GM21825 (cell line): ENCODE measurements around the gene SCAANT1.

Source experiments
- ATAC-seq: cut with Tn5 transposase; IDR thresholded peaks from one replicate; pipeline ENCODE4 v1.9.1; 2021; ENCODE audit warnings: mild to moderate bottlenecking, moderate library complexity; ENCODE audit not compliant: unreplicated experiment

The SCAANT1 gene

GRCh38 chr3:63905731-63906620, 6.2 kb downstream of the SCAANT1 start:
- no peak for ATAC-seq

DNA sequence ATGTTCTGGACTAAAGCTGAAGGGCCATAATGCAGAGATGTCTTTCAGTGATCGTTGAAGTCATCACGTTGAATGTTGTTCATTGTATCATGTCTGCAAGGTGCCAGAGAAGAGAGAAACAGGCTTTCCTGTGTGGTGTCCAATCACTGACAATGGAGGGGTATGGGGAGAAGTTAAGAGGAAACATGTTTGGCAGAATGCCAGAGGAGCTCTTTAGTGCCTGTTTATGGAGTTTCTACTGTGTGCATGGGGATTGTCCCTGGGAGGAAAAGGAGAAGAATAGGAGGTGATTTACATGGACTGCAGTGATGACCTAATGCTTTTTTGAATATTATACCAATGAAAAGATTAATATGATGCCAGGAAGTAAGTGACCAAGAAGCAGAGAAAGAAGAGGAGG, 11.7 kb downstream of the SCAANT1 start:
- ATAC-seq, result no peak

DNA sequence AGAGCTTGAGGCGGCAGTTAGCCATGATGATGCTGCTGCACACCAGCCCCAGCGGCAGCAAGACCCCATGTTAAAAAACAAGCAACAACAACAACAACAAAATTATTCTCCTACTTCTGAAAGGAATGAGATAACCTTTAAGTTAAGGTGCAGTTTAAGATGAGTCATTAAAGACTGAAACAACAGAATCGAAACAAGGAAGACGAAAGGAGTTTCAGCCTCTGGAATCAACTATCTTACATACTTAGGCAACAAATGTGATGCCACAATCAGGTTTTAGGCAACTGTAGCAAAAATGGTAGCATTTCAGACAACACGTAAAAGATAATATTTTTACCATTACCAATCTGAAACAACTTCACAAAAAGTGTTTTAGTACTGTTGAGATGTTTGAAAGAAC, 12.2 kb downstream of the SCAANT1 start:
- no peak for ATAC-seq

DNA sequence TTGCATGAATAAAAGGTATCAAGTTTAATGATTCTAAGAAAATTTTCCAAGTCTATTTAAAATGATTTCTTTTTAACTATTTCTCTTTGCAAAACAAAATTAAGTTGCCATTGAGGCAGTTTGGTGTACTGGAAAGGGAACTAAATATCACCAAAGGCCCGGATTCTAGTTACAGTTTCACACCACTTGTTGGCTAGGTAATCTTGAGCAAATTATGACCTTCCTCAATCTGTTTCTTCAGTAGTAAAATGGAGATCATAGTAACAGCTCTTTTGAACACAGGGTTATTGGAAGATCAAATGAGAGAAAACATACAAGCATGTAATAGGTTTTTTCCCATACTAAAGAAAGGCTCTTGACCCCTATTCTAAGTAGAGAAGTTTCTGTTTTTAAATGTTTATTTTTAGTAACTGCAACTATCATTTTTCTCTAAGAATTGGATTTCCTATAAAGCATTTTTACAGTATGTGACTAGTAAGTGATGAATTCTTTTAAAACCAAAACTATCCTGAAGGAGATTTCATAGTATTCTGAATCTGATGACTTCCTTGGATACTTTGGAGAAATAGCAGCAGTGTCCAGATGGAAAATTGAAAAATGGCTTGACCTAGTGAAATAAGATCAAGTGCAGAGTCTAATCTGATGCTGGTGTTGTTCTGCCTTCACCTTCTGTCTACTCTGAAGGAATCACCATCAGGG, 15.7 kb downstream of the SCAANT1 start:
- ATAC-seq, result no peak

DNA sequence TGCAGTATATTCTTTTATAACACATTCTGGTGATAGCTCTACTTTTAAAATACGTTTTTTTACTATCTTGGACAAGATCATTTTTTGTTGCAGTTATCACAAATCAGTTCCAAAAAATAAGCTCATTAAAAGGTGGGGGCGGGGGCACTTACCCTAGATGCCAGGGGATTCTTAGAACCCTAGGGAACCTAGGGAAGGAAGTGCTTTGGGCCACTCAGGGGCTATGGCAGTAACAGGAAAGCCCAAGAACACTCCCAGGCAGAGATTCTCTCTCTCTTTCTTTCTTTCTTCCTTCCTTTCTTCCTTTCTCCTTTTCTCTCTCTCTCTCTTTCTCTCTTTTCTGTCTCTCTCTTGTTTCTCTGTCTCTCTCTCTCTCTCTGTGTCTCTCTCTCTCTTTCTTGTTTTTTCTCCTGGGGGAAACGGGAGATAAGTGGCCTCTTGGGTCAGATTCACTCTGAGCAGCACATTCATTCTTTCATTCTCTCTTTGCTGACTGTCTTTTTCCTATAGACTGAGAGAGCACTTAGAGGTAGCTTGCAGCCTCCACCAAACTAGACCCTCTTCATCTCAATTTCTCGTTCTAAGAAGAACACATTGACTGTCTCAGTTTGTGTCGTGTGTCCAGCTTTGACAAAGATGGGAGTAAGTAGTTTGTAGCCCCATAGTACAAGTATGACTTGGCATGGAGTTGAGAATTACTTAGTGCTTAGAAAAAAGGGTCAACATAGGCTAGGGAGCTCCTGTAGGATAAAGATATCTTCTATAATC, 16.6 kb downstream of the SCAANT1 start:
- ATAC-seq, result no peak

DNA sequence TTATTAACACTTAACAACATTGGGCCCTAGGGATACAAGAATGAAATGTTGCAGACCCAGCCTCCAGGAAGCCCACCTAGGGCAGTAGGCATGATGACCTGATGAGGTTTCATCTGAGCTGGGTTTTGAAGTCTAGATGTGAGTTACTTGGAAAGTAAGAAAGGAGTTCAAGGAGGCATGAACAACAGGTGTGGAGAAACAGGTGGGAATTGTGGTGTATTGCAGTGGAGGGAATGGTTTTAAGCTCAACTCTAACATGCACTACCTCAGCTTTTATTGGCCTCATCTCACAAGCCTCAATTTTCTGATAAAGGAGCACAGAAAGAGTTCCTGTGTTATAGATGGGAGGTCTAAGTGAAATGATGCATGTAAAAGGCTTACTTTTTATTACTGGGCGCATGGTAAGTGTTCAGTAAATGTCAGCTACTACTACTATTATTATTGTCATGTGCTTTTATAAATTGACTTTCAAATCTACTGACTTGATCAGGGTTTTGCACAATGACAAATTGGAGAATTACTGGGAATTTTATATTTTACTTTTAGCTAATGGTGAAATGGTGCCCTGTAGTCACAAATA, 19.3 kb downstream of the SCAANT1 start:
- no peak for ATAC-seq

DNA sequence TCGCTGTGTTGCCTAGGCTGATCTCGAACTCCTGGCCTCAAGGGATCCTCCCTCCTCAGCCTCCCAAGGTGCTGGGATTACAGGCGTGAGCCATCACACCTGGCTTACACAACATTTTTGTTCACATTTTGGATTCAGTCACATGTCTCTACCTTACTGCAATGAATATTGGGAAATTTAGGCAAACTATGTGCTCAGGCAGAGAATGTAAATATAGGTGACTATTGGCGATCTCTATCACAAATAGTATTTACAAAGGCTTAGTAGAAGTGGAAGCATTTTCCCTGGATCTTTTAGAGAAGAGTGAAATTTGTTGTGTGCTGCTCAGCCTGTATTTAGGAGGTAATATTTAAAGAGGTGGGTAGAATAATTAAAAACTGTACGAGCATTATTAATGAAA, 20.7 kb downstream of the SCAANT1 start:
- no peak for ATAC-seq

DNA sequence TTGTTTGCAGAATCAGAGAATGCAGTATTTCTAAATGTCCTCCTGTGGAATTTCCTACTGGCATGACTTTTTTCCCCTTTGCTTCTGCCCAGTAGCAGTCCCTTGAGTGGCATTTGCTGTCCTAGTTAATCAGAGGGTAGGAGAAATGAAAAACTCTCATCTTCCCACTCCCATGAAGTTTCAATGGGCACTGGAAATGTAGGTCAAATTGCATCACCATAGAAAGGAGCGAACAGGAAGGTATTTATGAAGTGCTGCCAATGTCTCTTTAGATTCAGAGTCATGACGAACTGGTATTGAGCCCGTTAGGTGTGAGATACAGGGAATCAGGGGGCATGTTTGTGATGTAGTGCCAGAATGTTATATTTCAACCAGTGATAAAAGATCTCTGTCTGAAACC, 25.3 kb downstream of the SCAANT1 start:
- no peak for ATAC-seq

DNA sequence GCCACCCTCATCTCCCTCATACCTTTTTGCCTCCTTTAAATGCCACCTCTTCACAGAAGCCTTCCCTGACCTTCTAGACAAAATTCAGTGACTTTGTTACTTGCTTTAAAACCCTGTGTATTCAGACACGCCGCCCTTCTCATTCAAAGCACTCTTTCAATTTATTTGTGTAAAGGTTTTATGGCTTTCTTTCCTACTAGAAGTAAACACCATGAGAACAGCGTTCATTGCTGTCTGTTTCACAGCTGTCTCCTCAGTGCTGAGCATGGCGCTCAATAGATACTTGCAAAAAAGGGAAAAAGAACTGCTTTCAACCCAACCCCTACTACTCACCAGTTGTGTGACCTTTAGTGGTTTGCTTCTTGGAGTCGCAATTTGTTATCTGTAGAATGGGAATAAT, 31.5 kb downstream of the SCAANT1 start:
- no peak for ATAC-seq

GRCh38 chr3:63878394-63879060, 33.7 kb downstream of the SCAANT1 start:
- no peak for ATAC-seq

DNA sequence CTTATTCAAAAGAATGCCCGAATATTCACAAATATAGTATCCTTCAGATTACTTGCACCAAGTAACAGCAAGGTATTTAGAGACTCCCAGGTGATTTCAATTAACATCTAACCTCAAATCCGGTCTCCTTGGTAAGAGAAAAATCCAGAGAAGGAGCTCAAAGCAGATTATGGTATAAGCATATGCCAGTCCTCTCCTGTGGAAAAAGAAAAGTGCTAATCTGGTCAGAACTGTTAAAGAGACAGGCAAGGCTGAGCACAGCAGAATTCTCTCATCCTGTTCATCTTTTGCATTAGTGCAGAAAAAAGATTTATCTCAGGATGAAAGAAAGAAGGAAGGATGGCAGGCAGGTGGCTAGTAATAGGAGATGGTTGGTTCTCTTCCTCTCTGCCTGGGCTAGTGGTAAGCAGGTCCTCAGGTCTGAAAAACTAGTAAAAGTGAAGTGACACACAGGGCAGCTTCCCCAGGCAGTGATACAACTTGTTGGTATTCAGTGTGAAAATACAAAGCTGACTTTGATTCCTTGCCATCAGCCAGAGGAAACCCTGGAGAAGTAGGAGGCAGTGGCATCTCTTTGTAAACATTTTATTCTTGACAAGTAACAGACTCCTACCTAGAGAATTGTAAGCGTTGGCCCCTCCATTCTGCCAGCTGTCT, 34.3 kb downstream of the SCAANT1 start:
- ATAC-seq, result no peak

DNA sequence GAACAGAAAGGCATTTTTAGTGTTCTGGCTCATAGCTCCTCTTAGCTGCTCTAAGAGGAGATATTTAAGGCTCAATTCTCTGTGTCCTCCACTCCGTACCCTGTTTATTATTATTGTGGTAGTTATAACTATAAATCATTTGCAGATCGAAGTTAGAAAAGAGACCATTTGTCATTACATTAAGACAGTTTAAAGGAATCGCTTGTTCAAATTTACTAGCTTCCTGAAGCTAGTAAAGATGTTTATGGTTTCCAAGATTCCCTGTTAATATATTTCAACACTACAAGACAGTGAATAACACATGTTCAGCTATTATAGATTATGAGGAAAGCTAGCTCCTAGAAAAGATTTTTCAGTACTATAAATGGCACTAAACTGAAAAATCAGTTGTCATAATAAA, 35.9 kb downstream of the SCAANT1 start:
- ATAC-seq, result no peak

GRCh38 chr3:63875510-63875909, 36.7 kb downstream of the SCAANT1 start:
- ATAC-seq, result no peak

GRCh38 chr3:63874769-63875168, 37.4 kb downstream of the SCAANT1 start:
- no peak for ATAC-seq

GRCh38 chr3:63872135-63872924, 39.9 kb downstream of the SCAANT1 start:
- no peak for ATAC-seq

DNA sequence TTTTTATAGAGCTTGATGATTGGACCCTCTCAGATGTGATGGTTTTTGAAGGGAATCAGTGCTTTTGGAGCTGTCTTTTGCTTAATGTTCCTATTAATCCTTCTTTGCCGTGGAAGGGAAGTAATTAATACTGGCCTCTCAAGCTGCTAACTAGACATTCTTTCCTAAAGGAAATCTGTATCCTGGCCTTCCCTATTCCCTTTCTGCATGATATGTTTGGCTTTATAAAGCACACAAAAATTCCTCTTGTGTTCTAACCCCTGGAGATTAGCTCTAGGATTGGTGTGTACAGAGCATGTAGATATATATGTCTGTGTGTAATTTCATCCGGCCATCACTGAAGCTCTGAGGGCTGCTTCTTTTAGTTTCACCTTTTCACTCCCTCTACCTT, 41.6 kb downstream of the SCAANT1 start:
- ATAC-seq, result no peak

- ATAC-seq, result no peak
Observed at GRCh38 chr3:63869940-63870614, 42.1 kb downstream of the SCAANT1 start.

DNA sequence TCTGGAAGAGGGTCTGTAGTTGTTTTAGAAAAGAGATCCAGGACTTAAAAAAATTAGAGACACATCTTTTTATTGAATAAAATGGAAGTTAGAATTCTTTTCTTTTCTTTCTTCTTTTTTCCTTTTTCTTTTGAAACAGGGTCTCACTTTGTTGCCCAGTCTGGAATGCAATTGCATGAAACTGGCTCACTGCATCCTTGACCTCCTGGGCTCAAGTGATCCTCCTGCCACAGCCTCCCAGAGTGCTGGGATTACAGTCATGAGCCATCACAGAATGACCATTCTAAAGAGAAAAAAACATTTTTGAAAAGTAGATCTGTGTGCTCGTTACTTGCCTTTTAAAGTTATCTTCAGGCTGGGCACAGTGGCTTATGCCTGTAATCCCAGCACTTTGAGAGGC, 45.0 kb downstream of the SCAANT1 start:
- no peak for ATAC-seq

DNA sequence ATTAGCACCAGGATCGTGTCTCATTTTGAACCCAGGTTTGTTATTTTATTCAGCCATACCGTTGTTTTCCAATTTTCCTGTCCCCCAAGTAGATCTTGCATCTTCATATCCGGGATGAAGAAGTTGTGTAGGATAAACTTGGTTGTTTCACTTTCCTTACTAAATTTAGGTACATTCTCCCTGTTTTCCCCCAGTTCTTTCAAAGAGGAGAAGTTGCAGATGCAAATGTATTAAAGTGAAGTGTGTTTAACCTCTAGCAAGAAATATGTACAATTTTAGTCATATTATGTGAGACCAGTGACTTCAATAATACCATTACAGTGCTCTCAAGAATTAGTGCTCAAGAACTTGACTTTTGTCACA, 47.2 kb downstream of the SCAANT1 start:
- ATAC-seq, result no peak
